ENCODE results near the gene TOP3A. TPM values are rescaled to one million over a fixed set of nuclear protein-coding genes. Genes with fewer than 3 reads are reported as not detected.
A peak's percentile ranks its signal among the peaks of the same experiment; 100 is the strongest.

The TOP3A gene
- total and polyA plus RNA-seq, 8 donors, result 7.6 to 311 (median 23.5) TPM

DNA sequence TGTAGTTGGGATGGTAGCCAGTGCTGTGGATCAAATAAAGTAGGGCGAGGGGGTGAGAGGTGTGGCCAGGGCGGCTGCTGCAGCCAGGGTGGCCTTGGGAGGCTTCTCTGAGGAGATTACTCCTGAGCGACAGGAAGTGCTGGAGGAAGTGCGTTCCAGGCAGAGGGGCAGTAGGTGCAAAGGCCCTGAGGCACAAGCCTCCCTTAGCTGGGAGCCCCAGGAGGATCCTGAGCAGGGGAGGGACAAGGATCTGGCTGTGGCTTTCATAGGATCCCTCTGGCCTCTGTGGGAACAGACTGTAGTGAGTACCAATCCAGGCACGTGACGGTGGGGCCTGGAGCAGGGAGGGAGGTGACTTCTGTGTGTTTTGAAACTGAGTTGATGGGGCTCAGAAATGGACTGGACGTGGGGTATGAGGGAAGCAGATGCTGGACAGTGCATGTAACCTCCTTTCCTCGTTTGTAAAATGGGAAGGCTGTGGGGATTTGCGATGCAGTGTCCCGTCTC lies 86.6 kb downstream of the TOP3A start:
- TF ChIP-seq, protein P1, sequence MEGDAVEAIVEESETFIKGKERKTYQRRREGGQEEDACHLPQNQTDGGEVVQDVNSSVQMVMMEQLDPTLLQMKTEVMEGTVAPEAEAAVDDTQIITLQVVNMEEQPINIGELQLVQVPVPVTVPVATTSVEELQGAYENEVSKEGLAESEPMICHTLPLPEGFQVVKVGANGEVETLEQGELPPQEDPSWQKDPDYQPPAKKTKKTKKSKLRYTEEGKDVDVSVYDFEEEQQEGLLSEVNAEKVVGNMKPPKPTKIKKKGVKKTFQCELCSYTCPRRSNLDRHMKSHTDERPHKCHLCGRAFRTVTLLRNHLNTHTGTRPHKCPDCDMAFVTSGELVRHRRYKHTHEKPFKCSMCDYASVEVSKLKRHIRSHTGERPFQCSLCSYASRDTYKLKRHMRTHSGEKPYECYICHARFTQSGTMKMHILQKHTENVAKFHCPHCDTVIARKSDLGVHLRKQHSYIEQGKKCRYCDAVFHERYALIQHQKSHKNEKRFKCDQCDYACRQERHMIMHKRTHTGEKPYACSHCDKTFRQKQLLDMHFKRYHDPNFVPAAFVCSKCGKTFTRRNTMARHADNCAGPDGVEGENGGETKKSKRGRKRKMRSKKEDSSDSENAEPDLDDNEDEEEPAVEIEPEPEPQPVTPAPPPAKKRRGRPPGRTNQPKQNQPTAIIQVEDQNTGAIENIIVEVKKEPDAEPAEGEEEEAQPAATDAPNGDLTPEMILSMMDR (IDR thresholded peaks at IDR 0.05), result no peak
- TF ChIP-seq EP300 (IDR thresholded peaks at IDR 0.05) (no peak), POLR2AphosphoS5 (IDR thresholded peaks at IDR 0.05) (no peak), POLR2A (IDR thresholded peaks at IDR 0.05) (no peak)
- 87 to 93% (median 90%) methylated on average over 10 of the region's 10 CpGs for WGBS, 5 donors
- H3K4me1 ChIP-seq, result peaks cover 16 to 26% (median 22%) of the 10 kb centered on the region in 4 donors
- H3K9me3 ChIP-seq, result no peaks in the 10 kb centered on the region
- H3K27ac ChIP-seq, result no peak overlapping the region
- H3K36me3 ChIP-seq, result peaks cover 0 to 17% (median 12%) of the 10 kb centered on the region in 4 donors
- no peak overlapping the region for H3K4me3 ChIP-seq
- no peak for DNase-seq
- intact Hi-C loops (cut with DNase I; ENCODE audit: low total_unique reads), result no loop called here
- H3K27me3 ChIP-seq, result no peaks in the 10 kb centered on the region

DNA sequence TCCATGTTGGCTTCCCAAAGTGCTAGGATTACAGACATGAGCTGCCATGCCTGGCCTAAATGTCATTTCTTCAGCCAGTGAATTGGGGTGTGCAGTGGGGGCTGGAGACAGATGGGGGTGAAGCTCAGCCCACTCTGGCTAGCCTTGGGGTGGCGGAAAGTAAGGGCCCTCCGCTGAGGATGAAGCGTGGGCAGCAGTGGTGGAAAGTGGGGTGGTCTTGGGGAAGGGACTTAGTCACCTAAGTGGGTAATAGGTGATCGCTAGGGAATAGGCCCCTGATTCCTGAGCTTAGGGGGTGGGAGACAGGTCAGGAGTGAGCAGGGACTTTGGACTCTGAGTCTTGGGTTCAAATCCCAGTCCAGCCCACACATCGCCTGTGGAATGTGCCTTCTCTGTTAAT lies 87.2 kb downstream of the TOP3A start:
- no peak for TF ChIP-seq POLR2AphosphoS5 (IDR thresholded peaks at IDR 0.05)

DNA sequence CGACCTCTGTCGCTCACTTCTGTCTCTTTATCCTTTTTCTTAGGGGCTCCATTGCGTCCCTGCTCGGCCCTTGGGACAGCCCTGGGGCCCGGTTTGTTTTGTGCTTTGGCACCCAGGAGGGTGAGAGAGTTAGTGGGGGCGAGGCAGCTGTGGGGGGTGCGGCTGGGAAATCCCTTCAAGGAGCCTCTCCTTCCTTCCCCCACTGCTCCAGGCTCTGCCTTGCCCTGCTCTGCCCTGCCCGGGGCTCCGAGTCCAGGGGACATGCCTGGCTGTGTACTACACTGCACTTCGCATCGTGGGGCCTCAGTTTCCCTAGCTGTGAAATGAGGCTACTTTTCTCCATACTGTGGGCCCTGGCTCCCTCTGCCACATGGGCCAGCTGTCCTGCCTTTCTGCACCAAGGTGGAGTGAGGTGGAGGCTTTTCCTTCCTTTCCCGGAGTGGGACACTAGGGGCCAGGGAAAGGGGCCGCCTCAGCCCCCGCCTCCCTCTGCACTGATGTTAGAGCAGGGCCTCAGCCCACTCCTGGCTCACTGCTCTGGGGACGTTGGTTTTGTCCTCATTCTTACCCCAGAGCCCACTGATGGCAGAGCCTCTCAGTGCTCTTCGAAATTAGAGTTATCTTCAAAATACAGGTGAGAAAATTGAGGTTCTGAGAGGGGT lies 88.4 kb downstream of the TOP3A start:
- Histone ChIP-seq H3K27ac (peak overlapping the region in 2 of 5 donors; percentile 70 to 75), H3K27me3 (no peaks in the 10 kb centered on the region), H3K9me3 (no peaks in the 10 kb centered on the region), H3K4me1 (peaks cover 16 to 26% (median 22%) of the 10 kb centered on the region in 4 donors), H3K36me3 (no peaks in the 10 kb centered on the region), H3K4me3 (peak overlapping the region; percentile 63 to 72 (median 66))
- TF ChIP-seq POLR2A (IDR thresholded peaks at IDR 0.05), result no peak
- WGBS, 5 donors, result 21 to 31% (median 26%) methylated on average over 15 to 16 of the region's 16 CpGs
- peak in 1 of 2 donors; percentile 51 for DNase-seq
- intact Hi-C loops (cut with DNase I; ENCODE audit: low total_unique reads), result no loop called here

More for the DNA sequence above, 87.2 kb downstream of the TOP3A start:
- H3K4me1 ChIP-seq, result peaks cover 16 to 26% (median 22%) of the 10 kb centered on the region in 4 donors
- H3K9me3 ChIP-seq, result no peaks in the 10 kb centered on the region
- H3K36me3 ChIP-seq, result peaks cover 0 to 11% (median 6%) of the 10 kb centered on the region in 4 donors
- H3K4me3 ChIP-seq, result no peak overlapping the region
- H3K27me3 ChIP-seq, result no peaks in the 10 kb centered on the region
- H3K27ac ChIP-seq, result no peak overlapping the region
- intact Hi-C loops (cut with DNase I; ENCODE audit: low total_unique reads), result no loop called here
- DNase-seq, result no peak
- WGBS, 5 donors, result 90 to 99% (median 98%) methylated on average over 5 of the region's 5 CpGs

DNA sequence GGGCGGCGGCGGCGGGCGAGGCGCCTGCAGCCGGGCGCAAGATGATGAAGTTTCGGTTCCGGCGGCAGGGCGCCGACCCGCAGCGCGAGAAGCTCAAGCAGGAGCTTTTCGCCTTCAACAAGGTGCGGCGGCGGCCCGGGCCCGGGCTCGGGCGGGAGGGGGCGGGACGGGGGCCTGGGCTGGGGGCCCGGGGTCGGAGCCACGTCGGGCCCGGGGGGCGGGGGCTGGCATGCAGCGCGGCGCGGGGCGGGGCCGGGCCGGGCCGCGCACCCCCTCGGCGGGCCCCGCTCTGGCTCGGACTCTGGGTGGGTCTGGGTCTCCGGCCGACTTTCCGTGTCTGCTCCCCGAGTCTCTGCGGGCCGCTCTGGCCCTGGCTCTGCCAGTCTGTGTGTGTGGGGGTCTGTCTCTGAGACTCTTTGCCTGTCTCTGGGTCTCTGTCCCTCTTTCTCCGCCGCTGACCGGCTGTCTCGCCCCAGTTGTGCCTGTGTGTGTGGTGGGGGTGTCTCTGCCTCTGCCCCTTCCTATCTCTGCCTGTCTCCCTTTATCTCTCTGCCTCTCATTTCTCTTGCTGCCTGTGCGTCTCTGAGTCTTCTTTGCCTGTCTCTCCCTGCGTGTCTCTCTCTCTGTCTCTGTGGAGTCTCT lies 89.0 kb downstream of the TOP3A start:
- no peaks in the 10 kb centered on the region for H3K36me3 ChIP-seq
- 0 to 2% (median 0%) methylated on average over 6 to 53 of the region's 57 CpGs for WGBS, 5 donors
- TF ChIP-seq EP300 (IDR thresholded peaks at IDR 0.05) (no peak), POLR2AphosphoS5 (IDR thresholded peaks at IDR 0.05) (no peak), POLR2A (IDR thresholded peaks at IDR 0.05) (no peak)
- TF ChIP-seq, protein P1 (IDR thresholded peaks at IDR 0.05), result no peak
- peaks cover 16 to 26% (median 22%) of the 10 kb centered on the region in 4 donors for H3K4me1 ChIP-seq
- H3K27ac ChIP-seq, result peak overlapping the region in 2 of 5 donors; percentile 70 to 75
- no peak for DNase-seq
- no peaks in the 10 kb centered on the region for H3K9me3 ChIP-seq
- no peaks in the 10 kb centered on the region for H3K27me3 ChIP-seq
- H3K4me3 ChIP-seq, result peak overlapping the region; percentile 63 to 72 (median 66)
- intact Hi-C loops (cut with DNase I; ENCODE audit: low total_unique reads), result no loop called here

DNA sequence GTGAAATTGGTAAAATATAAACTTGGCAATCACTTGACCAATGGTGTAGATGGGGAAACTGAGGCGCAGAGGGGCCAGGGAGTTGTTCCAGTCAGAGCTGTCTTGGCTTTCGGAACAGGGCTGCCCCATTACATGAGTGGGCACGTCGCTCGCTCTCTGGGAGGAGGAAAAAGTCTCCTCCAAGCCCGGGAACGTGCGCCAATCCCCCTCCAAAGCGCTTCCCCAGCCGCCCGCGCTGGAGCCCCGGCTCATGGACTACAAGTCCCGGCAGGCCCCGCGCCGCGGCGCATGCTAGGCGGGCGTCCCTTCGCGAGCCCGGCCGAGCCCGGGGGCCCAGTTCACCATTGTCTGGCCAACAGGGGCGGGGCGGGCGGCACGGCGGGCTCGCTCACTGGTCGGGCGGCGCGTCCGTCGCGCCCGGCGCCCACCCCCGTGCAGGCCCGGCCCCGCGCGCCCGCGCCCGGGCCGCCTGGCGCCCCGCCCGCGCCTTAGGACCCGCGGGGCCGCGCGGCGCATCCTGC lies 89.6 kb downstream of the TOP3A start, which contains the start of gene LLGL1:
TSS of gene LLGL1 (plus strand) at position 515 of the 521 bp plus-strand sequence. CDS start 48 bp downstream, outside the sequence.
- intact Hi-C loops (cut with DNase I; ENCODE audit: low total_unique reads), result no loop called here
- TF ChIP-seq, protein P1 (IDR thresholded peaks at IDR 0.05), result no peak
- peak in 2 of 3 donors; percentile 13 to 73 for TF ChIP-seq POLR2AphosphoS5 (IDR thresholded peaks at IDR 0.05)
- Histone ChIP-seq H3K36me3 (no peaks in the 10 kb centered on the region), H3K4me3 (peak within 1 kb of the TSS; percentile 63 to 72 (median 66)), H3K9me3 (no peaks in the 10 kb centered on the region), H3K27me3 (no peaks in the 10 kb centered on the region), H3K4me1 (peaks cover 16 to 26% (median 22%) of the 10 kb centered on the region in 4 donors), H3K27ac (peak within 1 kb of the TSS in 4 of 5 donors; percentile 0 to 75 (median 70))
- peak; percentile 98 for DNase-seq
- WGBS, 5 donors, result 0 to 5% (median 1%) methylated on average over 5 to 58 of the region's 60 CpGs
